ENCODE measurements around the gene SMC4.
A peak's percentile ranks its signal among the peaks of the same experiment; 100 is the strongest.

The SMC4 gene

GRCh38 chr3:160403028-160403545 is 3.6 kb downstream of the SMC4 start:
- Mint-ChIP-seq H3K4me3 (peak overlapping the region; percentile 96), H3K36me3 (ENCODE audit: low read depth) (peaks cover 51% of the 10 kb centered on the region), H3K9me3 (no peaks in the 10 kb centered on the region), H3K27me3 (ENCODE audit: low read depth) (peaks cover 4% of the 10 kb centered on the region), H3K27ac (peak overlapping the region; percentile 86), H3K4me1 (ENCODE audit: low read depth) (peaks cover 45% of the 10 kb centered on the region)

- H3K4me1 Mint-ChIP-seq (ENCODE audit: low read depth): peaks cover 44% of the 10 kb centered on the region
- peak overlapping the region; percentile 96 for H3K4me3 Mint-ChIP-seq
- H3K27me3 Mint-ChIP-seq (ENCODE audit: low read depth): peaks cover 4% of the 10 kb centered on the region
- peak overlapping the region; percentile 83 for H3K27ac Mint-ChIP-seq
- peaks cover 55% of the 10 kb centered on the region for H3K36me3 Mint-ChIP-seq (ENCODE audit: low read depth)
- no peaks in the 10 kb centered on the region for H3K9me3 Mint-ChIP-seq
Observed at GRCh38 chr3:160403796-160404470, 4.5 kb downstream of the SMC4 start.

GRCh38 chr3:160409812-160410610 is 10.6 kb downstream of the SMC4 start:
- H3K9me3 Mint-ChIP-seq: no peaks in the 10 kb centered on the region
- H3K4me3 Mint-ChIP-seq: no peak overlapping the region
- peaks cover 23% of the 10 kb centered on the region for H3K4me1 Mint-ChIP-seq (ENCODE audit: low read depth)
- no peak overlapping the region for H3K27ac Mint-ChIP-seq
- no peaks in the 10 kb centered on the region for H3K27me3 Mint-ChIP-seq (ENCODE audit: low read depth)
- peaks cover 31% of the 10 kb centered on the region for H3K36me3 Mint-ChIP-seq (ENCODE audit: low read depth)

- peaks cover 35% of the 10 kb centered on the region for H3K4me1 Mint-ChIP-seq (ENCODE audit: low read depth)
Observed at GRCh38 chr3:160412477-160412876, 13.0 kb downstream of the SMC4 start.

GRCh38 chr3:160413613-160414248 is 14.3 kb downstream of the SMC4 start:
- peaks cover 38% of the 10 kb centered on the region for H3K36me3 Mint-ChIP-seq (ENCODE audit: low read depth)
- no peak overlapping the region for H3K27ac Mint-ChIP-seq
- no peak overlapping the region for H3K4me3 Mint-ChIP-seq
- no peaks in the 10 kb centered on the region for H3K27me3 Mint-ChIP-seq (ENCODE audit: low read depth)
- H3K4me1 Mint-ChIP-seq (ENCODE audit: low read depth): peaks cover 32% of the 10 kb centered on the region
- H3K9me3 Mint-ChIP-seq: no peaks in the 10 kb centered on the region

More at GRCh38 chr3:160412477-160412876, 13.0 kb downstream of the SMC4 start:
- H3K9me3 Mint-ChIP-seq: no peaks in the 10 kb centered on the region
- H3K36me3 Mint-ChIP-seq (ENCODE audit: low read depth): peaks cover 35% of the 10 kb centered on the region
- H3K27ac Mint-ChIP-seq: no peak overlapping the region
- H3K27me3 Mint-ChIP-seq (ENCODE audit: low read depth): no peaks in the 10 kb centered on the region
- H3K4me3 Mint-ChIP-seq: no peak overlapping the region

GRCh38 chr3:160417311-160417710 is 17.9 kb downstream of the SMC4 start:
- Mint-ChIP-seq H3K36me3 (ENCODE audit: low read depth) (peaks cover 48% of the 10 kb centered on the region), H3K4me3 (no peak overlapping the region), H3K9me3 (no peaks in the 10 kb centered on the region), H3K4me1 (ENCODE audit: low read depth) (peaks cover 37% of the 10 kb centered on the region), H3K27ac (peak overlapping the region; percentile 60), H3K27me3 (ENCODE audit: low read depth) (no peaks in the 10 kb centered on the region)

GRCh38 chr3:160427832-160428424 is 28.5 kb downstream of the SMC4 start:
- Mint-ChIP-seq H3K4me3 (no peak overlapping the region), H3K36me3 (ENCODE audit: low read depth) (peaks cover 48% of the 10 kb centered on the region), H3K27me3 (ENCODE audit: low read depth) (no peaks in the 10 kb centered on the region), H3K4me1 (ENCODE audit: low read depth) (peaks cover 16% of the 10 kb centered on the region), H3K9me3 (no peaks in the 10 kb centered on the region), H3K27ac (no peak overlapping the region)

- no peaks in the 10 kb centered on the region for H3K27me3 Mint-ChIP-seq (ENCODE audit: low read depth)
- H3K4me1 Mint-ChIP-seq (ENCODE audit: low read depth): peaks cover 35% of the 10 kb centered on the region
- H3K36me3 Mint-ChIP-seq (ENCODE audit: low read depth): peaks cover 47% of the 10 kb centered on the region
- H3K4me3 Mint-ChIP-seq: no peak overlapping the region
- no peaks in the 10 kb centered on the region for H3K9me3 Mint-ChIP-seq
- no peak overlapping the region for H3K27ac Mint-ChIP-seq
Observed at GRCh38 chr3:160434071-160434470, 34.6 kb downstream of the SMC4 start.

GRCh38 chr3:160435095-160435494 is 35.6 kb downstream of the SMC4 start:
- no peaks in the 10 kb centered on the region for H3K27me3 Mint-ChIP-seq (ENCODE audit: low read depth)
- no peak overlapping the region for H3K4me3 Mint-ChIP-seq
- H3K9me3 Mint-ChIP-seq: no peaks in the 10 kb centered on the region
- peaks cover 55% of the 10 kb centered on the region for H3K36me3 Mint-ChIP-seq (ENCODE audit: low read depth)
- H3K4me1 Mint-ChIP-seq (ENCODE audit: low read depth): peaks cover 39% of the 10 kb centered on the region
- H3K27ac Mint-ChIP-seq: no peak overlapping the region

GRCh38 chr3:160435747-160436146 is 36.3 kb downstream of the SMC4 start:
- Mint-ChIP-seq H3K9me3 (no peaks in the 10 kb centered on the region), H3K4me1 (ENCODE audit: low read depth) (peaks cover 42% of the 10 kb centered on the region), H3K27me3 (ENCODE audit: low read depth) (no peaks in the 10 kb centered on the region), H3K4me3 (no peak overlapping the region), H3K27ac (no peak overlapping the region), H3K36me3 (ENCODE audit: low read depth) (peaks cover 58% of the 10 kb centered on the region)

- Mint-ChIP-seq H3K27me3 (ENCODE audit: low read depth) (no peaks in the 10 kb centered on the region), H3K27ac (no peak overlapping the region), H3K4me1 (ENCODE audit: low read depth) (peaks cover 42% of the 10 kb centered on the region), H3K36me3 (ENCODE audit: low read depth) (peaks cover 53% of the 10 kb centered on the region), H3K4me3 (no peak overlapping the region), H3K9me3 (no peaks in the 10 kb centered on the region)
Observed at GRCh38 chr3:160437083-160437455, 37.6 kb downstream of the SMC4 start.

- no peak overlapping the region for H3K27ac Mint-ChIP-seq
- no peak overlapping the region for H3K4me3 Mint-ChIP-seq
- no peaks in the 10 kb centered on the region for H3K27me3 Mint-ChIP-seq (ENCODE audit: low read depth)
- no peaks in the 10 kb centered on the region for H3K9me3 Mint-ChIP-seq
- H3K4me1 Mint-ChIP-seq (ENCODE audit: low read depth): peaks cover 45% of the 10 kb centered on the region
- H3K36me3 Mint-ChIP-seq (ENCODE audit: low read depth): peaks cover 53% of the 10 kb centered on the region
Observed at GRCh38 chr3:160440687-160441086, 41.2 kb downstream of the SMC4 start.

- H3K4me3 Mint-ChIP-seq: no peak overlapping the region
- peaks cover 39% of the 10 kb centered on the region for H3K36me3 Mint-ChIP-seq (ENCODE audit: low read depth)
- peaks cover 37% of the 10 kb centered on the region for H3K4me1 Mint-ChIP-seq (ENCODE audit: low read depth)
- peak overlapping the region; percentile 5 for H3K27ac Mint-ChIP-seq
- H3K27me3 Mint-ChIP-seq (ENCODE audit: low read depth): no peaks in the 10 kb centered on the region
- H3K9me3 Mint-ChIP-seq: no peaks in the 10 kb centered on the region
Observed at GRCh38 chr3:160444411-160444810, 45.0 kb downstream of the SMC4 start.

- Mint-ChIP-seq H3K9me3 (peaks cover 6% of the 10 kb centered on the region), H3K27ac (no peak overlapping the region), H3K4me3 (peak overlapping the region; percentile 28), H3K36me3 (ENCODE audit: low read depth) (peaks cover 34% of the 10 kb centered on the region), H3K4me1 (ENCODE audit: low read depth) (peaks cover 36% of the 10 kb centered on the region), H3K27me3 (ENCODE audit: low read depth) (no peaks in the 10 kb centered on the region)
Observed at GRCh38 chr3:160445854-160446253, 46.4 kb downstream of the SMC4 start.

All from T-helper 1 cell treated with Interleukin-12 subunit alpha and Interleukin-12 subunit beta and Interleukin-4 antibody, amounts not matched to agents 30 μg/mL and 1 μg/mL, for 36 hours (primary cell).